Activated CD4-positive, alpha-beta T cell treated with anti-CD3 and anti-CD28 coated beads, Interleukin-2, amount 10 ng/mL, durations not matched to agents 24 days and 14 days (primary cell): ENCODE data around the gene SNED1. TPM values are rescaled to one million over a fixed set of nuclear protein-coding genes. Genes with fewer than 3 reads are reported as not detected.
A peak's percentile ranks its signal among the peaks of the same experiment; 100 is the strongest.

ENCODE experiments used
- DNase-seq: peaks from one replicate; pipeline ENCODE4 v3.0.0; 2022
- H3K27ac Mint-ChIP-seq: one replicate; pipeline ENCODE4 v1.8.0; 2022; ENCODE audit warnings: mild to moderate bottlenecking, mixed read lengths
- H3K27me3 Mint-ChIP-seq: one replicate; pipeline ENCODE4 v1.8.0; 2022; ENCODE audit warnings: mixed read lengths
- H3K36me3 Mint-ChIP-seq: one replicate; pipeline ENCODE4 v1.8.0; 2022; ENCODE audit warnings: low read depth, mild to moderate bottlenecking, mixed read lengths
- H3K4me1 Mint-ChIP-seq: one replicate; pipeline ENCODE4 v1.8.0; 2021; ENCODE audit warnings: mixed read lengths
- H3K4me3 Mint-ChIP-seq: one replicate; pipeline ENCODE4 v1.8.0; 2022; ENCODE audit warnings: mild to moderate bottlenecking, moderate library complexity, mixed read lengths
- H3K9me3 Mint-ChIP-seq: one replicate; pipeline ENCODE4 v1.8.0; 2021; ENCODE audit warnings: mixed read lengths
- intact Hi-C: fragments of 100-400 bp; cut with micrococcal nuclease; formaldehyde crosslinking; loops from one replicate; pipeline ENCODE4 v1.15.1; 2023
- total RNA-seq: library from RNA; stranded (reverse); gene quantifications from 2 replicates; pipeline ENCODE4 v1.2.3, GENCODE V29; 2022

The SNED1 gene
- total RNA-seq, 1 donor from 2014 or later = 1.3 TPM

DNA sequence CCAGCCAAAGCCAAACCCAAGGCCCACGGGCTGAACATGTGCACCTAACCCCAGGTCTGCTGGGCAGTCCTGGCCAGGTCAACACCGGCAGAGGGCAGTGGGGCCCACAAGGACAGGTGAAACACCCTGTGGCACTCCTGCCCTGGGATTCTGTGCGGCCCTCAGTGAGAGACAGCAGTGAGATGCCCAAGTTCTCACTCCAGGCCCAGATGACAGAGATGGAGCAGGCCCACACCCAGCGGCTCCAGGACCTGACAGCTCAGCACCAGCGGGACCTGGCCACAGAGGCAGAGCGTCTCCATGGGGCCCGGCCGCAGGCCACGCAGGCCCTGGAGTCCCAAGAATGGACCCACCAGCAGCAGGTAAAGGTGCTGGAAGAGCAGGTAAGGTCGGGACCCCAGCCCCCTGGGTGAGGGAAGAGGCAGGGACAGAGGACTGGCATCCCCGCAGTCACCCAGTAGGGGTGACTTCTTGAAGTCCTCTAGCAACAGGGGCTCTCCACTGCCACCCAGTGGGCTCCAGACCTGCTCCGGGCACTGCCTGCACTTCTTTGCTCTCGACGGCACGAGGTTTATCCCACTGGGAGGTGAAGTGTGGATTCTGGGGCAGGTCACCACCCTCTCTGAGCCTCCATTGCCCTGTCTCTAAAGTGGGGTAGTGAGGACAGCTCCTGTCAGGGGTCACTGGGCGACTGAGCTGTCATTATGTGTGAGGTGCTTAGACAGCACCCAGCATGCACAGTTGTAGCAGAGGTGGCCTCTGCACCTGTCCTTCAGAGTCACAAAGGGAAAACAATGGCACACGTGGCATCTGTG lies 8.8 kb upstream of the SNED1 start:
- no peak for DNase-seq
- Mint-ChIP-seq H3K9me3 (no peaks in the 10 kb centered on the region), H3K27me3 (peaks cover 4% of the 10 kb centered on the region), H3K36me3 (no peaks in the 10 kb centered on the region), H3K4me3 (no peak overlapping the region), H3K27ac (no peak overlapping the region), H3K4me1 (no peaks in the 10 kb centered on the region)
- intact Hi-C loops = no loop called here

DNA sequence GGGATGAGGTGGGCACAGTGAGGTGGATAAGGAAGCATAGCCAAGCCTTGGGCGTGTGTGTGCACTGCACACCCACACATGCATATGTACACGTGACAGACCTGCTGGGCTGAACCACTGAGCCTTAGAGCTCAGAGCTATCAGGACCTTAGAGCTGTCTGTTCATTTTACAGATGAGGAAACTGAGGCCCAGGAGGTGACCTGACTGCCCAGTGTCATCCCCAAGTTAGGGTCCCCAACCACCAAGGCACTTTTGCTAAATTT lies 8.2 kb upstream of the SNED1 start:
- Mint-ChIP-seq H3K9me3 (no peaks in the 10 kb centered on the region), H3K4me3 (no peak overlapping the region), H3K4me1 (no peaks in the 10 kb centered on the region), H3K27me3 (peaks cover 4% of the 10 kb centered on the region), H3K27ac (no peak overlapping the region), H3K36me3 (no peaks in the 10 kb centered on the region)
- DNase-seq = no peak
- intact Hi-C loops = no loop called here

- Mint-ChIP-seq H3K4me1 (no peaks in the 10 kb centered on the region), H3K27ac (no peak overlapping the region), H3K36me3 (no peaks in the 10 kb centered on the region), H3K4me3 (no peak overlapping the region), H3K9me3 (no peaks in the 10 kb centered on the region), H3K27me3 (peaks cover 3% of the 10 kb centered on the region)
- intact Hi-C loops = no loop called here
- DNase-seq = no peak
Observed at GRCh38 chr2:240990726-240991377, 7.6 kb upstream of the SNED1 start.

- Mint-ChIP-seq H3K27ac (no peak overlapping the region), H3K27me3 (peaks cover 3% of the 10 kb centered on the region), H3K4me1 (no peaks in the 10 kb centered on the region), H3K36me3 (no peaks in the 10 kb centered on the region), H3K9me3 (no peaks in the 10 kb centered on the region), H3K4me3 (no peak overlapping the region)
- DNase-seq = no peak
- intact Hi-C loops = no loop called here
Observed at GRCh38 chr2:240991378-240992263, 6.8 kb upstream of the SNED1 start.

GRCh38 chr2:240992572-240993291 lies 5.7 kb upstream of the SNED1 start:
- H3K27me3 Mint-ChIP-seq = peaks cover 10% of the 10 kb centered on the region
- no peak for DNase-seq
- no peaks in the 10 kb centered on the region for H3K36me3 Mint-ChIP-seq
- no peaks in the 10 kb centered on the region for H3K4me1 Mint-ChIP-seq
- intact Hi-C loops = no loop called here
- no peak overlapping the region for H3K27ac Mint-ChIP-seq
- H3K4me3 Mint-ChIP-seq = no peak overlapping the region
- H3K9me3 Mint-ChIP-seq = no peaks in the 10 kb centered on the region

- no peak overlapping the region for H3K27ac Mint-ChIP-seq
- no peaks in the 10 kb centered on the region for H3K9me3 Mint-ChIP-seq
- DNase-seq = no peak
- peaks cover 10% of the 10 kb centered on the region for H3K27me3 Mint-ChIP-seq
- no peaks in the 10 kb centered on the region for H3K4me1 Mint-ChIP-seq
- no peak overlapping the region for H3K4me3 Mint-ChIP-seq
- no peaks in the 10 kb centered on the region for H3K36me3 Mint-ChIP-seq
- intact Hi-C loops = no loop called here
Observed at GRCh38 chr2:240993446-240994170, 4.8 kb upstream of the SNED1 start.

DNA sequence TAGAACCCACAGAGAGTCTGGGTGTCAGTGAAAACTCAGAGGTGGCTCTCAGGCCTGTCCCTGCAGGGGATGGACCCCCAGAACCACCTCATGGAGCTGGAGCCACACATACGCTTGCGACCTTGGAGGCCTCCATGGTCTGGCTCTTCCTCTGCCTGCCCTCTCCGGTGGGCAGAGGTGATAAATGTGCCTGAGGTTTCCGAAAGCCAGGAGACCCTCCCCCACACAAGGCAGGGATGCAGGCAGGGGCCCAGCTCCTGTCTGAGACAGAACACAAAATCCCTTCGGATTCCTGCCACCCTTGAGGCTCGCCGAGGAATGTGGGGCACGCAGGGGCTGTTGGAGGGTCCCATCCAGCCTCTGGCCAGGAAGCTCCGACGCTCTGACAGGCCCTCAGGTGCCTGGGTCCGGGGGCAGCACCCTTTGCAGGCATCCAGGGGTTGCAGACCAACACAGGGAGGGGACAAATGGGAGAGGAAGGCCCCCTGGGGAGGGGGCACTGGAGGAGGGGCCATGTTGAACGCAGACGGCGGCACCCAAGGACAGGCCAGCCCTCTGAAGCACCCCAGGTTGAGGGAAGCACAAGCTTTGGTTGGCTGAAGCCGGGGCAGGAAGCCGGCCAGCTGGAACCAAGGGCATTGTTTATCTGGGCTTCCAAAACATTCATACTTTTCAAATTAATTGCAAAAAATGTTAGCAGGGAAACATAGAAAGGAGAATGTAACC lies 4.1 kb upstream of the SNED1 start:
- Mint-ChIP-seq H3K36me3 (no peaks in the 10 kb centered on the region), H3K9me3 (no peaks in the 10 kb centered on the region), H3K27me3 (peaks cover 10% of the 10 kb centered on the region), H3K4me1 (no peaks in the 10 kb centered on the region), H3K27ac (no peak overlapping the region), H3K4me3 (no peak overlapping the region)
- DNase-seq = no peak
- intact Hi-C loops = no loop called here

DNA sequence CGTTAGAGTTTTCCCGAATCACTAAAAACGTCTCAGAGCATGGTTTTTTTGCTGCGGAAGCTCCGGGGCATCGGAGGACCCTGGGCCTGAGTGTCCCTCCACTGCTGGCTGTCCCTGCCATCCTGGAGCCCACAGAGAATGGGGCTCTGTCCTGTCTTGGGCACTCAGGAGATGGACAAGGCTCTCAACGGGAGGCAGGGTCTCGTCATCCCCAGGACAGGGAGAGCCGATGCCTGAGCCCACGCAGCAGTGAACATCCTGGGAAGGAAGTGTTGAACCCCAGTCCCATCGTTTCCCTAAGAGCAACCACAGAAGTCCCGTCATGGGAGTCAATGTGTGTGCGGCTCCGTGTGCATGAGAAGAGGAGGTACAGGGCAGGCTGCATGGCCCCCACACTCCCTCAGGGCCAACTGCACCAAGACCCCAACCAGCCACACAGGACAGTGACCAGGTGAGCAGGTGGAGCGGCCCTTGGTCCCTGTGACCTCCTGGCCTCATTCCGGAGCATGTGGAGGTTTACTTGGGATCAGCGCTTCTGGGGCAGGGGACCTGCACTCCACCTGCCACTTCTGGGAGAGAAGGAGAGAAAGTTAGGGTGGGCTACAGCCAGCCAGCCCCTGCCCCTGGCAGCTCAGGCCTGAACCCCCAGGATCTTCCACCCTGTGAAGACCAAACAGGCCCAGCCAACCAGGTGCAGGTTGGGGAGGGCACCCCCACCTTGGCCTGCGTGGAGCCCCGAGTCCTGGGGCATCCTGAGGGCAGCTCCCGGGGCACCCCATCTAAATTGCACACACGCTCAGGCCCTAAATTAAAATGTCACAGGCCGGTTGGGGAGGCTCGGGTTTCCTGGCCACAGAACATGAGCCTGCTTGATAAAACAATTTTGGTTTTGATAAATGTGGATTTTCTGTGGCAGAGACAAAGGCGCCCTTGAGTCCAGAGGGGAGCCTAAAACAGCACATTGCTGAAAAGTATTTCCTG lies 3.1 kb upstream of the SNED1 start:
- intact Hi-C loops = no loop called here
- Mint-ChIP-seq H3K27ac (no peak overlapping the region), H3K9me3 (no peaks in the 10 kb centered on the region), H3K36me3 (no peaks in the 10 kb centered on the region), H3K27me3 (peaks cover 19% of the 10 kb centered on the region), H3K4me1 (peaks cover 2% of the 10 kb centered on the region), H3K4me3 (no peak overlapping the region)
- no peak for DNase-seq

DNA sequence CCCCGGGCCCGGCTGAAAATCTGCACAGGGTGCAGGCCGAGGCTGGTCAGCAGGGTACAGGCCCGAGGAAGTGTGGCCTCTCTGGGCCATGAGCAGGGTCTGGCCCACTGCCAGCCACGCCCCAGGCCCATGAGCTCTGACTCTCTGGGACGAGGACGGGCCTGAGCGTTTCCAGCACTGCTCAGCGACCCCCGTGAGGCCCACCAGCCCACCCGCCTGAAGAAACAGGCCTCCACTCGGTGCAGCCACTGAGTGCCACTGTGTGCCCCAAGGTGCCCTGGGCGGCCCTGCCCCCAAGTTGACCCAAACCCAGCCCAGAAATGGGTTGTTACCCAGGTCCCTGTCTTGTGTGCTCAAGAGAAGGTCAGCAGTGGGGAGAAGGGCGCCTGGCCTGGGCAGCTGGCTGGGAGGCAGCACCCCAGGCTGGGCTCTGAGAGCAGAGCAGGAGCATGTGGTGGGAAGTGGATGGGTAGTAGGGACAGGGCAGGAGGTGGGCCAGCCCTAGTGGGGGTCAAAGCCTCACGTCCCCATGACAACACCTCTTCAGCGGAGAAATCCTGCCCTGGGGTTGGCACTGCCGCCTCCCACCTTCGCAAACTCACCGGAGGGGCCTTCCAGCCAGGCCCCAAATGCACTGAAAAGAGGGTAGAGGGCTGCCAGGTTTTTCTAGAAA lies 2.1 kb upstream of the SNED1 start:
- Mint-ChIP-seq H3K27ac (no peak overlapping the region), H3K27me3 (peaks cover 27% of the 10 kb centered on the region), H3K4me1 (peaks cover 2% of the 10 kb centered on the region), H3K4me3 (no peak overlapping the region), H3K9me3 (no peaks in the 10 kb centered on the region), H3K36me3 (no peaks in the 10 kb centered on the region)
- no peak for DNase-seq
- intact Hi-C loops = no loop called here

DNA sequence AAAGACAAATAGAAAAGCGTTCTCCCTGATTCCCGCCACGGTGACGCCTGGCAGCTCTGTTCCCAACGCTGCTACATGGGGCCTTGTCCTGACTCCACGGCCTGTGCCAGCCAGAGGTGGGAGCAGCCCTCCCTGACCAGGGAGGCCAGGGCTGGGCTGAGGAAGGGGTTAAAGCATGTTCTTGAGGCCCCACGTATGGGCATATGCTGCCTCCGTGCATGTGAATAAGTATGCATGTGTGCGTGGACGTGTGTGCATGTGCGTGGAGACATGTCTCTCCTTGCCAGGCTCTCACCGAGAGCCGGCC lies 1.6 kb upstream of the SNED1 start:
- Mint-ChIP-seq H3K4me1 (peaks cover 2% of the 10 kb centered on the region), H3K36me3 (no peaks in the 10 kb centered on the region), H3K27me3 (peaks cover 27% of the 10 kb centered on the region), H3K4me3 (no peak overlapping the region), H3K27ac (no peak overlapping the region), H3K9me3 (no peaks in the 10 kb centered on the region)
- intact Hi-C loops = no loop called here
- DNase-seq = no peak

GRCh38 chr2:240997141-240997855 lies 1.1 kb upstream of the SNED1 start:
- H3K4me3 Mint-ChIP-seq = peak overlapping the region; percentile 34
- DNase-seq = no peak
- H3K36me3 Mint-ChIP-seq = no peaks in the 10 kb centered on the region
- H3K4me1 Mint-ChIP-seq = peaks cover 2% of the 10 kb centered on the region
- intact Hi-C loops = no loop called here
- no peak overlapping the region for H3K27ac Mint-ChIP-seq
- peaks cover 27% of the 10 kb centered on the region for H3K27me3 Mint-ChIP-seq
- H3K9me3 Mint-ChIP-seq = no peaks in the 10 kb centered on the region
